GM13977 (cell line): ENCODE data around the gene CCL1.

Experiments used
- DNase-seq: peaks from one replicate; pipeline ENCODE4 v3.0.0; 2012; ENCODE audit warnings: low spot score
- CTCF ChIP-seq: IDR thresholded peaks from 2 replicates; pipeline ENCODE4 v1.5.1; 2012; ENCODE audit warnings: mild to moderate bottlenecking, control low read depth; ENCODE audit not compliant: insufficient read depth; ENCODE audit errors: extremely low read depth, missing control alignments
- in situ Hi-C: fragments of 300-500 bp; cut with MboI; formaldehyde crosslinking; loops from one replicate; pipeline ENCODE4 v1.12.0; 2022; ENCODE audit warnings: low sequenced_read_pairs, low pct_unique_long_range_greater_than_20kb, mixed read lengths, inconsistent platforms; ENCODE audit not compliant: unreplicated experiment

CCL1 gene

GRCh38 chr17:34393401-34393800, 30.4 kb upstream of the CCL1 start:
- in situ Hi-C loops: no loop called here
- no peak for DNase-seq
- no peak for TF ChIP-seq CTCF

GRCh38 chr17:34391241-34391640, 28.2 kb upstream of the CCL1 start:
- DNase-seq: no peak
- in situ Hi-C loops: no loop called here
- TF ChIP-seq CTCF: no peak

- DNase-seq: no peak
- no peak for TF ChIP-seq CTCF
- in situ Hi-C loops: no loop called here
Measured at GRCh38 chr17:34390649-34391048, 27.6 kb upstream of the CCL1 start.

- no peak for DNase-seq
- TF ChIP-seq CTCF: no peak
- in situ Hi-C loops: no loop called here
Measured at GRCh38 chr17:34389126-34389750, 26.2 kb upstream of the CCL1 start.

- TF ChIP-seq CTCF: no peak
- no peak for DNase-seq
- in situ Hi-C loops: no loop called here
Measured at GRCh38 chr17:34387566-34387965, 24.5 kb upstream of the CCL1 start.

GRCh38 chr17:34386697-34387550, 23.9 kb upstream of the CCL1 start:
- DNase-seq: no peak
- in situ Hi-C loops: no loop called here

More at GRCh38 chr17:34386697-34387550, 23.9 kb upstream of the CCL1 start:
- no peak for TF ChIP-seq CTCF
